Stomach (tissue), 9 donors: Measurements from ENCODE around the gene GABARAP. TPM values are rescaled to one million over a fixed set of nuclear protein-coding genes. Genes with fewer than 3 reads are reported as not detected.

Experiments used
- DNase-seq, 2 donors: peaks; one replicate each; pipeline versions ENCODE4 v3.0.0 to v3.0.0-alpha.2; 2013 to 2019
- H3K27ac ChIP-seq, 5 donors: fragments of 200-600 bp in 4 of 5; sonication (generic) in 4 of 5; one replicate each; pipeline ENCODE4 v1.5.1; 2013 to 2019; ENCODE audit warnings: mild to moderate bottlenecking in 1 of 5, moderate library complexity in 1 of 5
- H3K27me3 ChIP-seq, 3 donors: fragments of 200-600 bp; sonication (generic); one replicate each; pipeline ENCODE4 v1.5.1; 2017 to 2019; ENCODE audit warnings: mixed run types in 1 of 3
- H3K36me3 ChIP-seq, 4 donors: fragments of 200-600 bp; sonication (generic); 1 replicate in 3 of 4; 2 replicates in 1 of 4; pipeline ENCODE4 v1.5.1; 2016 to 2019
- H3K4me1 ChIP-seq, 4 donors: fragments of 200-600 bp; sonication (generic); one replicate each; pipeline ENCODE4 v1.5.1; 2016 to 2019
- H3K4me3 ChIP-seq, 4 donors: fragments of 200-600 bp; sonication (generic) in 3 of 4; one replicate each; pipeline ENCODE4 v1.5.1; 2016 to 2019; ENCODE audit warnings: mild to moderate bottlenecking in 1 of 4
- H3K9me3 ChIP-seq, 4 donors: fragments of 200-600 bp; sonication (generic); one replicate each; pipeline ENCODE4 v1.5.1; 2016 to 2019
- EP300 ChIP-seq: sonication (generic); formaldehyde crosslinking; IDR thresholded peaks from one replicate; pipeline ENCODE4 v1.6.1; 2017; ENCODE audit warnings: antibody characterized with exemption
- POLR2A ChIP-seq, 4 donors: fragments of 450-650 bp; IDR thresholded peaks; one replicate each; pipeline ENCODE4 v1.6.1; 2016; ENCODE audit warnings: antibody characterized with exemption in 4 of 4, control low read depth in 2 of 4, mild to moderate bottlenecking in 1 of 4, moderate library complexity in 1 of 4
- POLR2AphosphoS5 ChIP-seq, 3 donors: sonication (generic); formaldehyde crosslinking; IDR thresholded peaks; one replicate each; pipeline ENCODE4 v1.6.1; 2016; ENCODE audit warnings: antibody characterized with exemption in 3 of 3
- WGBS, 5 donors: extraction: QIAGEN DNeasy Blood & Tissue Kit in 3 of 5; methylation state at CpG; one replicate each; pipeline versions ENCODE4 v1.1.5 to v1.1.7; 2013 to 2018; 5-methylcytosine and 5-hydroxymethylcytosine counted together
- intact Hi-C: fragments of 100-400 bp; cut with DNase I; formaldehyde crosslinking; loops from one replicate; pipeline ENCODE4 v1.15.1; 2023; ENCODE audit warnings: low total_unique reads
- polyA plus RNA-seq, 3 donors: library from polyadenylated mRNA; stranded (reverse); fragments of 200-250 nt; gene quantifications; one replicate each; pipeline ENCODE4 v1.2.3, GENCODE V29; 2013
- total RNA-seq, 5 donors: library from RNA; depleted of rRNA; stranded (reverse); fragments of >200 nt; gene quantifications; one replicate each; pipeline versions ENCODE4 v1.1.0 to v1.2.3, GENCODE V29; 2014 to 2016
- TF ChIP-seq, protein P1 (sequence below), 7 experiments: fragments of 450-650 bp in 4 of 7; fragments of 200-600 bp in 3 of 7; sonication (generic) in 3 of 7; IDR thresholded peaks; one replicate each; pipeline ENCODE4 v1.5.1; 2016 to 2019; ENCODE audit warnings: antibody characterized with exemption in 7 of 7, control low read depth in 2 of 7, mild to moderate bottlenecking in 1 of 7
- donor health status: healthy with polysubstance abuse.
- donor health status: Bipolar disorder and iron deficiency.
- donor health status: healthy.

The GABARAP gene
- total and polyA plus RNA-seq, 8 donors = 111 to 1,252 (median 404) TPM

DNA sequence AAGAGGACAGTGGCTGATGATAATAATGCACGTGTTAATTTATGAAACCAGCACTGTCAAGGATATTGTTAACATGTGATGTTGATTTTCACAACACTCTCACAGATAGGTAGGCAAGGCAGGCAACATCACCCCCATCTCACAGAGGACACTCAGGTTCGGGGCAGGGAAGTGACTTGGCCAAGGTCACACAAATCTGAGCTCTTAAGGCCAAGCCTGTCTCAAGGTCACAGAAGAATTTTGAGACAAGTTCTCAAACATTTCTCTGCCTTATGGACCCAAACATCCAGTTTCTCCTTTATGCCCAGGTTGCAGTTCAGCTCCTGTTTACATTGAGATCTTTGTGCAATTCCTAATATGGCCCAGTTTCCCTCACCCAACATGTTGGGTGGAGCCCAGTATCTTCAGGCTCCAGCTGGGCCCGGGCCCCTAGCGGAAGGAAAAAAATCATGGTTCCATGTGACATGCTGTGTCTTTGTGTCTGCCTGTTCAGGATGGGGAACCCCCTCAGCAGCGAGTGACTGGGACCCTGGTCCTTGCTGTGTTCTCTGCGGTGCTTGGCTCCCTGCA lies 40.6 kb upstream of the GABARAP start:
- 28 to 55% (median 52%) methylated on average over 4 to 6 of the region's 6 CpGs for WGBS, 5 donors
- H3K27me3 ChIP-seq = peaks cover 0 to 40% (median 16%) of the 10 kb centered on the region in 3 donors
- intact Hi-C loops = no loop called here
- peaks cover 20 to 43% (median 35%) of the 10 kb centered on the region in 4 donors for H3K4me1 ChIP-seq
- peak overlapping the region in 4 of 5 donors; percentile 81 to 92 (median 84) for H3K27ac ChIP-seq
- H3K9me3 ChIP-seq = no peaks in the 10 kb centered on the region
- TF ChIP-seq POLR2AphosphoS5 (IDR thresholded peaks at IDR 0.05) (peak in 1 of 3 donors; percentile 27), EP300 (no peak)
- H3K4me3 ChIP-seq = peak overlapping the region; percentile 43 to 60 (median 54)
- H3K36me3 ChIP-seq = peaks cover 0 to 21% (median 4%) of the 10 kb centered on the region in 4 donors
- peak in 1 of 2 donors; percentile 42 for DNase-seq

DNA sequence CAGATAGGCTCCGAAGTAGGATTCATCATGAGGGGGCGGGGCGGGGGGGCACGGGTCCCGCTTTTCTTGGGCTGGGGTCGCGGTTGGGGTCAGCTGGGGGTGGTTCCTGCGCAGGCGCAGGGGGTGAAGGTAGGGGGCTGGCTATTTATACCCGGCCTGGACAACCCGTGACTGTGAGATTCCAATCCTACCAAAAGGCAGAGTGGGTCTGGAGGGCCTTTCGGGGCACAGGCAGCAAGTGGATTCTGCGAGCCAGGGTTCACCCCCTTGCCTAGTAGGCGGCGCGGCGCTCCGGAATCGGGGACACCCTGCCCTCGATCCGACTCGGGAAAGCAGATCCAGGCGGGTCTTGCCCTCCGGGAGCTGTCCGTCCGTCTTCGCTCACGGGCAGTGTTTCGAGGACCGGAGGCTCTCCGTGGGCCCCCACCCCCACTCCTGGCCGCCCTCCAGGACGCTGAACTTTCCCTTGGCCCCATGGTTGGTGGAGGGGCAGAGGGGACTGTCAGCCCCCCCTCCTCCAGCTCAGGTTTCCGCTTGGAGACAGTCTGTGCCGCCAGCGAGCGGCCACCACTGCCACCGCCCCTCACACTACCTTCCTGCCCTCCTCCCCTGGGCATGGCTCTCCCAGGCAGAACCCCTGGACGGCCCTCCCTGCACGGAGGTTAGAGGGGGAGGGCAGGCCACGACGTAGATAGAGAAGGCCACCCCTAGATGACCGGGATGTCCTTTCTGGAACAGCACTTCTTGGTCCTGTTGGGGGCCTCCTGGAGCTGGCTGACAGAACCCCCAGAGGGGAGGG lies 39.9 kb upstream of the GABARAP start:
- Histone ChIP-seq H3K27ac (peak overlapping the region; percentile 40 to 92 (median 83)), H3K36me3 (peaks cover 0 to 21% (median 4%) of the 10 kb centered on the region in 4 donors), H3K4me1 (peaks cover 20 to 43% (median 35%) of the 10 kb centered on the region in 4 donors), H3K9me3 (no peaks in the 10 kb centered on the region), H3K4me3 (peak overlapping the region; percentile 43 to 60 (median 54)), H3K27me3 (peaks cover 0 to 39% (median 16%) of the 10 kb centered on the region in 3 donors)
- DNase-seq = peak in 1 of 2 donors; percentile 67
- intact Hi-C loops = no loop called here
- no peak for TF ChIP-seq POLR2AphosphoS5 (IDR thresholded peaks at IDR 0.05)
- 3 to 12% (median 5%) methylated on average over 31 to 43 of the region's 43 CpGs for WGBS, 5 donors

DNA sequence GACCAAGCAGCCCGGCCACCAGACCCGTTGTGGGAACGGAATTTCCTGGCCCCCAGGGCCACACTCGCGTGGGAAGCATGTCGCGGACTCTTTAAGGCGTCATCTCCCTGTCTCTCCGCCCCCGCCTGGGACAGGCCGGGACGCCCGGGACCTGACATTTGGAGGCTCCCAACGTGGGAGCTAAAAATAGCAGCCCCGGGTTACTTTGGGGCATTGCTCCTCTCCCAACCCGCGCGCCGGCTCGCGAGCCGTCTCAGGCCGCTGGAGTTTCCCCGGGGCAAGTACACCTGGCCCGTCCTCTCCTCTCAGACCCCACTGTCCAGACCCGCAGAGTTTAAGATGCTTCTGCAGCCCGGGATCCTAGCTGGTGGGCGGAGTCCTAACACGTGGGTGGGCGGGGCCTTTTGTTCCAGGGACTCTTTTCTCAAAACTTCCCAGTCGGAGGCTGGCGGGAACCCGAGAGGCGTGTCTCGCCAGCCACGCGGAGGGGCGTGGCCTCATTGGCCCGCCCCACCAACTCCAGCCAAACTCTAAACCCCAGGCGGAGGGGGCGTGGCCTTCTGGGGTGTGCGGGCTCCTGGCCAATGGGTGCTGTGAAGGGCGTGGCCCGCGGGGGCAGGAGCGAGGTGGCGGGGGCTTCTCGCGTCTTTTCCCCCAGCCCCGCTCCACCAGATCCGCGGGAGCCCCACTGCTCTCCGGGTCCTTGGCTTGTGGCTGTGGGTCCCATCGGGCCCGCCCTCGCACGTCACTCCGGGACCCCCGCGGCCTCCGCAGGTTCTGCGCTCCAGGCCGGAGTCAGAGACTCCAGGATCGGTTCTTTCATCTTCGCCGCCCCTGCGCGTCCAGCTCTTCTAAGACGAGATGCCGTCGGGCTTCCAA lies 39.1 kb upstream of the GABARAP start, which contains the start of gene SLC2A4:
Gene SLC2A4, plus strand, starts transcription at position 645 of the 879 bp plus-strand sequence. Its CDS starts 217 bp downstream, at position 862.
- peak within 1 kb of the TSS; percentile 48 to 92 (median 83) for H3K27ac ChIP-seq
- H3K27me3 ChIP-seq = peaks cover 0 to 35% (median 16%) of the 10 kb centered on the region in 3 donors
- intact Hi-C loops = no loop called here
- peaks cover 0 to 21% (median 4%) of the 10 kb centered on the region in 4 donors for H3K36me3 ChIP-seq
- H3K4me1 ChIP-seq = peaks cover 20 to 43% (median 35%) of the 10 kb centered on the region in 4 donors
- WGBS, 5 donors = 0 to 1% (median 1%) methylated on average over 42 to 71 of the region's 71 CpGs
- TF ChIP-seq POLR2A (IDR thresholded peaks at IDR 0.05) (no peak), POLR2AphosphoS5 (IDR thresholded peaks at IDR 0.05) (peak in 2 of 3 donors; percentile 2 to 73), EP300 (peak; percentile 59)
- peak within 1 kb of the TSS; percentile 43 to 60 (median 54) for H3K4me3 ChIP-seq
- peak; percentile 96 to 97 for DNase-seq
- no peaks in the 10 kb centered on the region for H3K9me3 ChIP-seq

DNA sequence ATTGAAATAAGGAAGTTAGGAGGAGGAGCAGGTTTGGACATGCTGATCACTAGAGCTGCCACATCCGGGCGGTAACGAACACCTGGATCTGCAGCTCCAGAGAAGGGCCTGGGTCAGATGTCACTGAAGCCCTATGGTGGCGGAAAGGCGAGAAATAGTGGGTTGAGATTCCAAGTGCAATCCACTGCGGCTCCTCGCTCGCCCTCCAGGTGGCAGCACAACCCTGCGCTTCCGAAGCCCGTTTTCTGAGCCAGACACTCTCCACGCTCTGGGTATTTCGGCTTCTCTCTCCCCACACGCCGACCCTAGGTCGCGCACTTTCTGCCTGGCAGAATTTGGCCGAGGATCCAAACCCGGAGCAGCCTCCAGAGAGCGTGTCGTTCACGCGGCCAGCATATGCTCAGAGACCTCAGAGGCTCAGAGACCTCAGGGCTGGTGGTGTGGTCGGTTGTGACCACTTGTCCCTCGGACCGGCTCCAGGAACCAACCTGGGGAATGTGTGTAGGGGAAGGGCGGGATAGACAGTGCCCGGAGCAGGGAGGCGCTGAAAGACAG lies 38.3 kb upstream of the GABARAP start:
- Histone ChIP-seq H3K36me3 (peaks cover 0 to 17% (median 3%) of the 10 kb centered on the region in 4 donors), H3K4me1 (peaks cover 20 to 43% (median 35%) of the 10 kb centered on the region in 4 donors), H3K4me3 (peak overlapping the region; percentile 43 to 60 (median 54)), H3K27ac (peak overlapping the region; percentile 48 to 92 (median 83)), H3K27me3 (peaks cover 0 to 35% (median 16%) of the 10 kb centered on the region in 3 donors), H3K9me3 (no peaks in the 10 kb centered on the region)
- peak; percentile 87 to 94 for DNase-seq
- TF ChIP-seq POLR2AphosphoS5 (IDR thresholded peaks at IDR 0.05) = peak in 1 of 3 donors; percentile 29
- no peak for TF ChIP-seq POLR2A (IDR thresholded peaks at IDR 0.05)
- TF ChIP-seq, protein P1, sequence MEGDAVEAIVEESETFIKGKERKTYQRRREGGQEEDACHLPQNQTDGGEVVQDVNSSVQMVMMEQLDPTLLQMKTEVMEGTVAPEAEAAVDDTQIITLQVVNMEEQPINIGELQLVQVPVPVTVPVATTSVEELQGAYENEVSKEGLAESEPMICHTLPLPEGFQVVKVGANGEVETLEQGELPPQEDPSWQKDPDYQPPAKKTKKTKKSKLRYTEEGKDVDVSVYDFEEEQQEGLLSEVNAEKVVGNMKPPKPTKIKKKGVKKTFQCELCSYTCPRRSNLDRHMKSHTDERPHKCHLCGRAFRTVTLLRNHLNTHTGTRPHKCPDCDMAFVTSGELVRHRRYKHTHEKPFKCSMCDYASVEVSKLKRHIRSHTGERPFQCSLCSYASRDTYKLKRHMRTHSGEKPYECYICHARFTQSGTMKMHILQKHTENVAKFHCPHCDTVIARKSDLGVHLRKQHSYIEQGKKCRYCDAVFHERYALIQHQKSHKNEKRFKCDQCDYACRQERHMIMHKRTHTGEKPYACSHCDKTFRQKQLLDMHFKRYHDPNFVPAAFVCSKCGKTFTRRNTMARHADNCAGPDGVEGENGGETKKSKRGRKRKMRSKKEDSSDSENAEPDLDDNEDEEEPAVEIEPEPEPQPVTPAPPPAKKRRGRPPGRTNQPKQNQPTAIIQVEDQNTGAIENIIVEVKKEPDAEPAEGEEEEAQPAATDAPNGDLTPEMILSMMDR (IDR thresholded peaks at IDR 0.05) = peak in 5 of 7 experiments; percentile 88 to 97 (median 94)
- TF ChIP-seq EP300 = no peak
- intact Hi-C loops = no loop called here
- WGBS, 5 donors = 0 to 1% (median 0%) methylated on average over 28 to 29 of the region's 29 CpGs

DNA sequence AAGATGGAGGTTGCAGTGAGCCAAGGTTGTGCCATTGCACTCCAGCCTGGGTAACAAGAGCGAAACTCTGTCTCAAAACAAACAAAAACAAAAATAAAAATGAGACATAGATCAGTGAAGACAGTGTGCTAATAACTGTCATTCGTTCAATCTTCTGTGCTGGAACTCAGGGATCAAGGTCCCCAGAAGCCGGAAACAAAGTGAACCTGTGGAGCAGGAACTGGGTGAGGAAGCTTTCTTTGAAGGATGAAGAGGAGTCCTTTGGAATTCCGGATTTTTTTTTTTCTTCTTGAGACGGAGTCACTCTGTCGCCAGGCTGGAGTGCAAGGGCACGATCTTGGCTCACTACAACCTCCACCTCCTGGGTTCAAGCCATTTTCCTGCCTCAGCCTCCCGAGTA lies 37.2 kb upstream of the GABARAP start:
- Histone ChIP-seq H3K36me3 (peaks cover 0 to 6% (median 0%) of the 10 kb centered on the region in 4 donors), H3K4me1 (peaks cover 20 to 42% (median 32%) of the 10 kb centered on the region in 4 donors), H3K4me3 (no peak overlapping the region), H3K9me3 (no peaks in the 10 kb centered on the region), H3K27me3 (peaks cover 0 to 31% (median 16%) of the 10 kb centered on the region in 3 donors), H3K27ac (no peak overlapping the region)
- intact Hi-C loops = loop anchor here (10.0 kb wide), 1 partner anchor 65 kb away; no protein-coding TSS in a partner anchor
- WGBS, 5 donors = 68 to 85% (median 83%) methylated on average over 8 of the region's 8 CpGs
- TF ChIP-seq EP300 (no peak), POLR2A (IDR thresholded peaks at IDR 0.05) (no peak), POLR2AphosphoS5 (IDR thresholded peaks at IDR 0.05) (no peak)
- TF ChIP-seq, protein P1 (IDR thresholded peaks at IDR 0.05) = no peak
- no peak for DNase-seq
